Stimulated activated naive CD8-positive, alpha-beta T cell treated with anti-CD3 and anti-CD28 coated beads, Interleukin-15, Interleukin-2, amounts not matched to agents 100 ng/mL and 50 ng/mL, for 24 hours (primary cell): Measurements from ENCODE around the gene IGFBP6.
"Not testable (repeated sequence)": the region's sequence is repeated elsewhere in the genome, so short reads cannot be mapped to it uniquely, and the experiment has no call there.

Experiments used
- H3K27ac Mint-ChIP-seq: one replicate; pipeline ENCODE4 v1.8.0; 2021; ENCODE audit warnings: mild to moderate bottlenecking, mixed read lengths
- H3K27me3 Mint-ChIP-seq: one replicate; pipeline ENCODE4 v1.8.0; 2021; ENCODE audit warnings: mixed read lengths
- H3K36me3 Mint-ChIP-seq: one replicate; pipeline ENCODE4 v1.8.0; 2021; ENCODE audit warnings: low read depth, mixed read lengths
- H3K4me1 Mint-ChIP-seq: one replicate; pipeline ENCODE4 v1.8.0; 2021; ENCODE audit warnings: low read depth, mixed read lengths
- H3K4me3 Mint-ChIP-seq: one replicate; pipeline ENCODE4 v1.8.0; 2021; ENCODE audit warnings: mild to moderate bottlenecking, mixed read lengths
- H3K9me3 Mint-ChIP-seq: one replicate; pipeline ENCODE4 v1.8.0; 2021; ENCODE audit warnings: mixed read lengths

Gene IGFBP6

DNA sequence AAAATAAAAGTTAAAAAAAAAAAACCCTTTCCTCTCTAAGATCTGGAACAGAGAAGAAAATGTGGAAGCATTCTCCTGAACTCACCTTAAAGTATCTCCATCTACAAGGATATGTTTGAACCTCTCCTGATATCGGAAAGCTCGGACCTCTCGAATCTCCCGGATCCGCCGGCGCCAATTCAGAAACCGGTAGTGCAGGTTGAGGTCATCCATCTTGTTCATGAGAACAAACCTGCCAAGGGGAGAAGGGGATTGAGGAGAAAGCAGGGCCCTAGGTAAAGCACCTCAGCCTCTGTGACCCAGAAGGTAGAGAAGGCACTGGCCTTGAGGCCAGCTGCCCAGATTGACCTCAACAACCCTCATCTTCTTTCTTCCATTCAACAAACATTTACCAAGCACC is 20.4 kb upstream of the IGFBP6 start:
- Mint-ChIP-seq H3K9me3 (no peaks in the 10 kb centered on the region), H3K4me3 (no peak overlapping the region), H3K36me3 (peaks cover 40% of the 10 kb centered on the region), H3K27ac (no peak overlapping the region), H3K27me3 (no peaks in the 10 kb centered on the region), H3K4me1 (peaks cover 38% of the 10 kb centered on the region)

DNA sequence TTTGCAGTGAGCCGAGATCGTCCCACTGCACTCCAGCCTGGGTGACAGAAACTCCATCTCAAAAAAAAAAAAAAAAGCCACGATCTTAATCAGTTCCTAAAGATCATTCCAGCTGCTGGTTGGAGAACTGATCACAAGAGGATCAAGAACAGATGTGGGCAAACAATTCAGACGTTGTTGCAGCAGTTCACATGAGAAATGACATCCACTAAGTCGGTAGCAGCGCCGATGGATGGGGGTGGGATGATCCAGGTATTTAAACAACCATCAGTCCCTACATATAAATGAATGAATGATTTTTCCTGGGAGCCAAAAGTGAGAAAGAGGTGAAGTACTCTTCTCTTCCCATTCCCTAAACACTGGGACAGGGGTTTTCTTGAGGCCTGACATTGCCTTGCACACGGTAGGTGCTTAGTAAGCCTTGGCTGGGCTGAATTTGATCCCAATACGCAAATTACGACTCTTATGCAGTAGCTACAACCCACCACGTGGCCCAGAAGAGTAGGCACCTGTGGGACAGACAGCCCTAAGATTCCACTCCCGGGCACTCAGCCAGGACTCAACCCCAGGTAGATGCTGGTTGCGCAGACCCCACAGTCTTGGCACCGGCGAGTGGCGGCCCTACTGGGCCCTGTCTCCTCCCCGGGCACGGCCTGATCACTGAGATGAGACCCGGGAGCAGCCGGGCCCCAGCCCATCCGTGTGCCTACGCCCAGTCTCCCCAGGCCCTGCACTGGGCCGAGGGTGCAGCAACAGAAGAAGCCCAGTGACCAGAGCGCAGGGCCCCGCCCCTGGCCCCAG is 18.8 kb upstream of the IGFBP6 start:
- Mint-ChIP-seq H3K36me3 (peaks cover 27% of the 10 kb centered on the region), H3K27ac (peak overlapping the region; percentile 86), H3K4me3 (peak overlapping the region; percentile 92), H3K9me3 (no peaks in the 10 kb centered on the region), H3K4me1 (peaks cover 41% of the 10 kb centered on the region), H3K27me3 (no peaks in the 10 kb centered on the region)

DNA sequence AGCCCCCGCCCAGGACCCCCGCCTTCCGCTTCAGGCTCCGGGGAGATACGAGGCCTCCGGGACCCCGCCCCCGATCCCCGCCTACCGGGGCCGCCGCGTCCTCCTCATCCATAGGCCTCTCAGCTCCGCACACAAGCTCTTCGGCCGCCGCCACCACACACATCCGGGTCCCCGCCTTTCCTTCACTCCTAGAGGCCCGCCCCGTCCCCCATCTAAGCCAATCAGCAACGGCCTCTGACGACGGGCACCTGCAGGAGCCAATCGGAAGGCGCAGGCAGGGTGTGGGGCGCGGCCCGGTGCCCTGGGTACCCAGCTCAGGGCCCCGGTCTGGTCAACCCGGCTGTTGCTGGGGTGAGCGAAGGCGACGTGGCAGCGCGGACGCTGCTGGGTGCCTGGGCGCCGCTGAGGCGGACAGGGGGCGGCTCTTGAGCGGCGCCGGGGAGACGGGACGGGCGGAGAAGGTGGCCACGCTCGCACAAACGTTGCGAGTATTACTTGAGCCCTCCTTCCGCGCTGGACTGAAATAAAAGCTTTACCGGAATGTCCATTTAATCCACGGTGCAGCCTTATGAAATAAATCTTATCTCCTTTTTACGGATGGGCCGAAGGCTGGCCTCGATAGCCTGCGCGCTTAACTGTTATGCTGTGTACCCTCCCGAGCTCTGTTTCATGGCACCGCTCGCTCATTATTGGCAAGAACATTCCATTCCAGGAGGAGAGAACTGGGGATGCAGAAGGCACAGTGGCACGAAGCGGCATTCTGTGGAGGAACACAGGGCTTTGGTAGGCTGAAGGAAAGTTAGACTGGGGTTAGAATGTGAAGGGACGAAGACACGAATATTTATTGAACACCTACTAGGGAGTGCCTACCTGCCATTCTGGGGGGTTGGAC is 18.0 kb upstream of the IGFBP6 start, which contains the start of gene SPRYD3:
TSS of gene SPRYD3 (minus strand) at position 165 of the 892 bp plus-strand sequence. CDS start at position 108, 57 bp downstream.
- H3K27ac Mint-ChIP-seq = peak within 1 kb of the TSS; percentile 93
- no peaks in the 10 kb centered on the region for H3K27me3 Mint-ChIP-seq
- H3K9me3 Mint-ChIP-seq = no peaks in the 10 kb centered on the region
- peak within 1 kb of the TSS; percentile 92 for H3K4me3 Mint-ChIP-seq
- peaks cover 33% of the 10 kb centered on the region for H3K4me1 Mint-ChIP-seq
- peaks cover 19% of the 10 kb centered on the region for H3K36me3 Mint-ChIP-seq

DNA sequence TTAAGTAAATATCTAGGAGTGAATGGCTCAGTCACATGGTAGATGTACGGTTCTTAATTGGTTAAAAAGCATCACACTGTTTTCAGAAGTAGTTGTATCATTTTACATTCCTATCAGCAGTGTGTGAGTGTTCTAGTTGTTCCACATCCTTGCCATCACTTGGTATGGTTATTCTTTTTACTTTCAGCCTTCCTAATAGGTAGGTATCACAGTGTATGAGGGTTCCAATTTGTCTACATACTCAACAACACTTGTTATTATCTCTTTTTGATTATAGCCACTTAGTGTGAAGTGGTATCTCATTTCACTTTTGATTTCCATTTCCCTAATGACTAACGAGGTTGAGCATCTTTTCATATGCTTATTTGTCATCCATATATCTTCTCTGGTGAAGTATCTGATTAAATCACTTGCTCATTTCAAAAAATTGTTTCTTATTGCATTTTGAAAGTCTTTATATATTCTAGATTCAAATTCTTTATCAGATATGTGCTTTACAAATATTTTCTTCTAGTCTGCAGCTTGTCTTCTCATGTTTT is 14.8 kb upstream of the IGFBP6 start:
- H3K4me1 Mint-ChIP-seq = peaks cover 28% of the 10 kb centered on the region
- no peak overlapping the region for H3K4me3 Mint-ChIP-seq
- no peaks in the 10 kb centered on the region for H3K9me3 Mint-ChIP-seq
- H3K36me3 Mint-ChIP-seq = no peaks in the 10 kb centered on the region
- H3K27me3 Mint-ChIP-seq = peaks cover 4% of the 10 kb centered on the region
- H3K27ac Mint-ChIP-seq = no peak overlapping the region

DNA sequence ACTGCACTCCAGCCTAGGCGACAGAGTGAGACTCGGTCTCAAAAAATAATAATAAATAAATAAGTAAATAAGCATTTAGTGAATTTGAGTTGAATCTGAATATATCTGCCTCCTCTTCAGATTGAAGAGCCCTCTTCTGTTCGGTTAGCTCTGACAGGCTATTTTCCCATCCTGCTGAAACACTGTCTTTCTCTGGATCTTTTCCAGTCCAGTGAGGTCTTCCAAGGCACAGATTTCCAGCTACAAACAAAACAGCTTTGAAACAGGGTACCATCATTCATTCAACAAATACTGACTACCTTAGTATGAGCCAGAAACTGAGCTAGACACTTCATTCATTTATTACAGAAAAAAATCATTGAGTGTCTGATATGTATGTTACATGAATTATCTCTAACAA is 11.1 kb upstream of the IGFBP6 start:
- H3K4me1 Mint-ChIP-seq = peaks cover 8% of the 10 kb centered on the region
- H3K27ac Mint-ChIP-seq = no peak overlapping the region
- no peaks in the 10 kb centered on the region for H3K9me3 Mint-ChIP-seq
- no peaks in the 10 kb centered on the region for H3K36me3 Mint-ChIP-seq
- H3K4me3 Mint-ChIP-seq = no peak overlapping the region
- peaks cover 4% of the 10 kb centered on the region for H3K27me3 Mint-ChIP-seq

DNA sequence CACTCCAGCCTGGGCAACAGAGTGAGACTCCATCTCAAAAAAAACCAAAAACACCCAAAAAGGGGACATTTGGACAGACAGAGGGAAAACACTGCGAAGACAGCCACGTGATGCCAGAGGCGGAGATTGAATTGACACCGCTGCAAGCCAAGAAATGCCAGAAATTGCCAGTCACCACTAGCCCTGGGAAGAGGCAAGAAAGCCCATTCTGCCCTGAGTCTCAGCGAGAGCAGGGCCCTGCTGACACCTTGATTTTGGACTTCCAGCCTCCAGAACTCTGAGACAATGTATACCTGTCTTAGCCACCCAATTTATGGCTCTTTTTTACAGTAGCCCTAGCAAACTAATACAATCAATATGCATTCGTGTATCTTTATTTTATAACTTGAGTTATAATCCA is 7.4 kb upstream of the IGFBP6 start:
- no peak overlapping the region for H3K27ac Mint-ChIP-seq
- no peak overlapping the region for H3K4me3 Mint-ChIP-seq
- no peaks in the 10 kb centered on the region for H3K36me3 Mint-ChIP-seq
- no peaks in the 10 kb centered on the region for H3K9me3 Mint-ChIP-seq
- H3K27me3 Mint-ChIP-seq = peaks cover 4% of the 10 kb centered on the region
- H3K4me1 Mint-ChIP-seq = peaks cover 7% of the 10 kb centered on the region

DNA sequence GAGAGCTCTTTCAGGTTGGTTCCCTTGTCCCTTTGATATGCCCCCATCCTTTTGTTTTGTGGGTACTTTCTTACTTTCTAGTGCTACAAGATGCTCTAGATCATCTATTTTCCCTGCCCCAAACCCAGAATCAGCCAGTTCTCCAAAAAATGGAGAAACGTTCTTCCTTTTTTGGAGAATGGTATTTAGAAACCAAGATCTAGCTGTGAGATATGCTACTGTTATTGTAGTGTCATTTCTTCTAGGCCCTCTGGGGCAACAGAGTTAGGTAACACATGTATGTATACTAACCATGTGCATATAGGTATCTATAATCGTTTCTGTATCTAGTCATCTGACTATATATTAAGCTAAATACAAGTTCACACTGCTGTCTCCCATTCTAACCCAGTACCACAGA is 6.9 kb upstream of the IGFBP6 start:
- peaks cover 7% of the 10 kb centered on the region for H3K4me1 Mint-ChIP-seq
- H3K27ac Mint-ChIP-seq = no peak overlapping the region
- peaks cover 4% of the 10 kb centered on the region for H3K27me3 Mint-ChIP-seq
- H3K4me3 Mint-ChIP-seq = no peak overlapping the region
- H3K9me3 Mint-ChIP-seq = no peaks in the 10 kb centered on the region
- no peaks in the 10 kb centered on the region for H3K36me3 Mint-ChIP-seq

DNA sequence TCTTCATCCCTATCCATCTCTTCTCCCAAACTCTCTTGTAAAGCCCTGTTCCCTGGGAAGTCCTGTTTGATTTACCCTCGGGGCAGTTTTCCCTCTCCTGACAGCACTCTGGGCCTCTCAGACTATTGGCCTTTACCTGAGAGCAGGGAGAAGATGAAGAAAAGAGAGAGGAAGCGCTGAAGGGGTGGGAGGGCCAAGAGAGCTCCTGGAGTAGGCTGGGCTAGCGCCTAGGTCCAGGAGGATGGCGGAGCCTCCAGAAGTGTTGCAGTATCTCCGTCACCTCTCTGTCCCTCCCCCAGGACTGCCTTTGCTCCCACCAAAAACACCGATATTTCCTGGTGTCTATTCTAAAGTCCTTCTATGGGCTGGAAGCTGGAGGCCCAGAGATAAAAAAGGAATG is 5.7 kb upstream of the IGFBP6 start:
- H3K4me1 Mint-ChIP-seq = peaks cover 14% of the 10 kb centered on the region
- no peak overlapping the region for H3K4me3 Mint-ChIP-seq
- no peak overlapping the region for H3K27ac Mint-ChIP-seq
- no peaks in the 10 kb centered on the region for H3K9me3 Mint-ChIP-seq
- peaks cover 4% of the 10 kb centered on the region for H3K27me3 Mint-ChIP-seq
- no peaks in the 10 kb centered on the region for H3K36me3 Mint-ChIP-seq

DNA sequence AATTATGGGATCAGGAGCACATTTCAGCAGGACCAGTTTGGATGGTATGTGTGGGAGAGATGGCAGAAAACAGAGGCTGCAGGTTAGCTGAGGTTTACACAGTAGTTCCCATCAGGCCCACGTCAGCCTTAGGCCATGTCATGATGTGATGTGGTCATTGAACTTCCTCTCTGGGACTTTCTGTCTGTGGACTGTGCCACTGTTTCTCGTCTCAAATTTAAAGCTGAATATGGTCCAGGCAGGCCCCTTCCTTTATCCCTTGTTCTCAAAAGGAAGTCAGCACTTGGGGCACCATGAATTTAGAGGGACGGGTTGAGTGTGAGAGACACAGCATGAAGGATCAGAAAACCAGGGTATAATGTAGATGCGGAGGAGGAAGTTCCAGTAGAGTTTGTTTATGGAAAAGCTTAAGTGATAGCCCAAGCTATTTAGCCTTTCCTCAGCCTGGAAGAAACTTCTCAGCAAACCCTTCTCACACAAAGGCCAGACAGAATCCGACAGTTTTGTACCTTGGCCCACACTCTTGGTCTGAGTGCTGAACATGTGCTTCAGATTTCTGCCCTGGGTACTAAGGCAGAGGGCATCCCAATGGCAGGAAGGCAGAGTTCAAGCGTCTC is 3.6 kb upstream of the IGFBP6 start:
- H3K9me3 Mint-ChIP-seq = no peaks in the 10 kb centered on the region
- peaks cover 34% of the 10 kb centered on the region for H3K4me1 Mint-ChIP-seq
- no peak overlapping the region for H3K4me3 Mint-ChIP-seq
- H3K27ac Mint-ChIP-seq = peak overlapping the region; percentile 76
- no peaks in the 10 kb centered on the region for H3K27me3 Mint-ChIP-seq
- no peaks in the 10 kb centered on the region for H3K36me3 Mint-ChIP-seq

DNA sequence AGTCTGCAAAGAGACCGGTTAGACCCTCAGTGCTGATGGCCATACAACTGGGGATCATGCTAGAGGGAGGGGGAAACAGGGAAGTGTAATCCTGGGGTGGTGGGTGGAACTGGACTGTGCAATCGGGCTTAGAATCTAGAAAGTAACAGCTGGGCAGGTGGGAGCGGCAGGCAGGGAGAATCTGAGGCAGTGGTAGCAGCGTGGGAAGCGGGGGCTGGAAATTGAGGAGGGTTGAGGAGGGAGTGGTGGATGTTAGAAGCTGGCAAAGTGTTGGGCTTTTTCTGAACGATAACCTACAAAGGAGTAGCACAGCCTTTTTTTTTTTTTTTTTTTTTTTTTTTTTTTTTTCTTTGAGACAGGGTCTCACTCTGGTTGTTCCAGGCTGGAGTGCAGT is 3.1 kb upstream of the IGFBP6 start:
- Mint-ChIP-seq H3K4me1 (peaks cover 39% of the 10 kb centered on the region), H3K4me3 (no peak overlapping the region), H3K27ac (peak overlapping the region; percentile 76), H3K36me3 (no peaks in the 10 kb centered on the region), H3K27me3 (no peaks in the 10 kb centered on the region), H3K9me3 (no peaks in the 10 kb centered on the region)

DNA sequence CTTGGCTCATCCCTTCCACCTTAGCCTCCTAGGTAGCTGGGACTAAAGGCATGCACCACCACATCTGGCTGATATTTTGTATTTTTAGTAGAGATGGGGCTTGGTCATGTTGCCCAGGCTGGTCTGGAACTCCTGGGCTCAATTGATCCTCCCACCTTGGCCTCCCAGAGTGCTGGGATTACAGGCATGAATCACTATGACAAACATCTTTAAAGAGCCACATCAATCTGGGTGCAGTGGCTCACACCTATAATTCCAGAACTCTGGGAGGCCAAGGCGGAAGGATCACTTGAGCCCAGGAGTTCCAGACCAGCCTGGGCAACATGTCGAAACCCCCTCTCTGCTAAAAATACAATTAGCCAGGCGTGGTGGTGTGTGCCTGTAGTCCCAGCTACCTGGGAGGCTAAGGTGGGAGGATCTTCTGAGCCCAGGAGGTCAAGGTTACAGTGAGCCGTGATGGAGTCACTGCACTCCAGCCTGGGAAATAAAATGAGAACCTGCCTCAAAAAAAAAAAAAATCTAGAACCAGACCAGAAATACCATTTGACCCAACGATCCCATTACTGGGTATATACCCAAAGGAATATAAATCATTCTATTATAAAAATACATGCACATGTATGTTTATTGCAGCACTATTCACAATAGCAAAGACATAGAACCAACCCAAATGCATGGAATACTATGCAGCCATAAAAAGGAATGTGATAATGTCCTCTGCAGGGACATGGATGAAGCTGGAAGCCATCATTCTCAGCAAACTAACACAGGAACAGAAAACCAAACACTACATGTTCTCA is 2.5 kb upstream of the IGFBP6 start:
- H3K27me3 Mint-ChIP-seq, H3K27ac Mint-ChIP-seq, H3K9me3 Mint-ChIP-seq, H3K4me3 Mint-ChIP-seq, H3K36me3 Mint-ChIP-seq: not testable (repeated sequence)
- H3K4me1 Mint-ChIP-seq = peaks cover 40% of the 10 kb centered on the region

DNA sequence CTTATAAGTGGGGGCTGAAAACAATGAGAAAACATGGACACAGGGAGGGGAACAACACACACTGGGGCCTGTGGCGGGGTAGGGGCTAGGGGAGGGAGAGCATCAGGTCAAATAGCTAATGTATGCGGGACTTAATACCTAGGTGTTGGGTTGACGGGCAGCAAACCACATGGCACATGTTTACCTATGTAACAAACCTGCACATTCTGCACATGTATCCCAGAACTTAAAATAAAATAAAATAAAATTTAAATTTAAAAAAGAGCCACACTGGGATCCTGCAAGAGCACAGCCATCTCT is 1.9 kb upstream of the IGFBP6 start:
- H3K27ac Mint-ChIP-seq, H3K36me3 Mint-ChIP-seq, H3K4me3 Mint-ChIP-seq, H3K27me3 Mint-ChIP-seq, H3K9me3 Mint-ChIP-seq: not testable (repeated sequence)
- H3K4me1 Mint-ChIP-seq = peaks cover 40% of the 10 kb centered on the region

DNA sequence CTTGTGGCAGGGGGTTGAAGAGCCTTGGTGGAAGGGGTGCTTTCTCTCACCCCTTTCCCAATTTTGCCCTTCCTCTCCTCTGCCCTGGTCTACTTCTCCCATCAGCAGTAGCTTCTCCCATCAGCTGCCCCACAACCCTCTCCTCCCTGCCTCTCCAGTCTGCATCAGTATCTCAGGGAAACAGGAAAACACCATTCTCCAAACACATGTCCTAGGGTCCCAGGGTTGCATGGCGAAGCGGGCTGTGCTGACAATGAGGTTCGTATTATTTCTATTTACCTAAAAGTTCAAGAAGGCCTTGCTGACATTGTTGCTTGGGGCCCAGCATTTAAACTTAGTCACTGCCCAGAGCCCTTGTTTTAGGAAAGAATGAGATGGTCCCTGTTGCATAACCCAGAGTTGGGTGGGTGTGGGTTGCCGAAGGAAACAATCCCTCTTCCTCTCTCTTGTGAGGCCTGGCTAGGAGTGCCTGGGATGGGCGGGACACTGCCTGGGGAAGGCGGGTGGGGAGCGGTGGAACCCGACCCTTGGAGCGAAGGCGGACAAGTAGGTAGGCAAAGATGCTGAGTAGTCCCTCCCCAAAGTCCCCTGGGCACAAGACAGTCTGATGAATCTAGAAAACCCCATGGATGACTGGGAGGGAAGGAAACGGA is 1.3 kb upstream of the IGFBP6 start:
- no peaks in the 10 kb centered on the region for H3K27me3 Mint-ChIP-seq
- H3K4me3 Mint-ChIP-seq = no peak overlapping the region
- H3K36me3 Mint-ChIP-seq = no peaks in the 10 kb centered on the region
- H3K4me1 Mint-ChIP-seq = peaks cover 44% of the 10 kb centered on the region
- H3K9me3 Mint-ChIP-seq = no peaks in the 10 kb centered on the region
- H3K27ac Mint-ChIP-seq = no peak overlapping the region

DNA sequence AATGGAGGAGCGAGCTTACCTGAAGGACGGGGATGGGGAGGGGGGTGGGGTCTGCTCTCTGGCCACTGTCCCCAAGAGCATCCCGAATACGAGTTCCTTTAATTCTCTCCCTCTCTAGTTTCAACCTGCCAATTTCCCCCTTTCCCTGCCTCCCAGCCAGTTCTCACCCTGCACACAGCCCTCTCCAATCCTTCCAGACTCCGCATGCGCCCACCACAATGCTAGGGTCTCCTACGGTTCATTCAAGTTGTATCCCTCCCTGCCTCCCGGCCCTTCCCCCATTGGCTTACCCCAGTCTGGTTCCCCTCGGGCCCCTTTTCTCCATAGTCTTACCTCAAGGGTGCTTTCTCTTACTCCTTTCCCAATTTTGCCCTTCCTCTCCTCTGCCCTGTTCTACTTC is 708 bp upstream of the IGFBP6 start:
- no peaks in the 10 kb centered on the region for H3K9me3 Mint-ChIP-seq
- H3K4me3 Mint-ChIP-seq = peak overlapping the region; percentile 71
- no peaks in the 10 kb centered on the region for H3K27me3 Mint-ChIP-seq
- H3K4me1 Mint-ChIP-seq = peaks cover 47% of the 10 kb centered on the region
- H3K27ac Mint-ChIP-seq = peak overlapping the region; percentile 37
- no peaks in the 10 kb centered on the region for H3K36me3 Mint-ChIP-seq
